Right forelimb (tissue), 1 donor: Measurements from ENCODE around the gene IQCE.
"Not testable (repeated sequence)": the region's sequence is repeated elsewhere in the genome, so short reads cannot be mapped to it uniquely, and the experiment has no call there.

Experiments used
- DNase-seq: peaks from one replicate; pipeline ENCODE4 v3.0.0-alpha.2; 2018

The IQCE gene

DNA sequence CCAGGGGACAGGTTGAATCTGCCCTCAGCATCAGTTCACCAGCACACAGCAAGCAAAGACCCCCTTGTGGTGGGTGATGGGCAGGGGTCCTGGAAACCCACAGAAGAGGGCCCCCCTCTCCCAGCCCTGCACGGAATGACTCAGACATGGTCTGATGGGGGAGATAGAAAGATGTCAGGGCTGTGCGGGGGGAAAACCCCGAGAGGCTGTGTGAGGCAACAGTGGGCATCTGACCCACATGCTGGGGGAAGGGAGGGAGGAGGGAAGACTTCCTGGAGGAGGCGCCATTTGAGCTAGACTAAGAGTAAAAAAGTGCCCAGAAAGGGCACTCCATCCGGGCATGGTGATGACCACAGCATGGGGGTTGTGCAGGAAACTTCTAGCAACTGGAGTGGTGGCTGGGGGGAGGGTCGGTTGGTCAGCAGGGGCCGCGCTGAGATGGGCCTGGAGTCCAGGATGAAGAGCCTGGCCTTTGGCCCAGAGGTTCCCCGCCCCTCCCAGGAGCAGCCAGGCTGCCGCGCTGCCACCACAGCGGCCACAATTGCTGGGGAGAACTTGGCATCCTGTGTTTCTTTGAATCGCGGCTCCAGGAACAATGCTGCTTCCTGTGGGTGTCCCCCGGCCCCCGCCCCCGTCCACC is 36.7 kb upstream of the IQCE start:
- DNase-seq, result no peak

- DNase-seq, result no peak
Observed at GRCh38 chr7:2522780-2523433, 35.9 kb upstream of the IQCE start.

GRCh38 chr7:2523461-2523936 is 35.3 kb upstream of the IQCE start:
- no peak for DNase-seq

DNA sequence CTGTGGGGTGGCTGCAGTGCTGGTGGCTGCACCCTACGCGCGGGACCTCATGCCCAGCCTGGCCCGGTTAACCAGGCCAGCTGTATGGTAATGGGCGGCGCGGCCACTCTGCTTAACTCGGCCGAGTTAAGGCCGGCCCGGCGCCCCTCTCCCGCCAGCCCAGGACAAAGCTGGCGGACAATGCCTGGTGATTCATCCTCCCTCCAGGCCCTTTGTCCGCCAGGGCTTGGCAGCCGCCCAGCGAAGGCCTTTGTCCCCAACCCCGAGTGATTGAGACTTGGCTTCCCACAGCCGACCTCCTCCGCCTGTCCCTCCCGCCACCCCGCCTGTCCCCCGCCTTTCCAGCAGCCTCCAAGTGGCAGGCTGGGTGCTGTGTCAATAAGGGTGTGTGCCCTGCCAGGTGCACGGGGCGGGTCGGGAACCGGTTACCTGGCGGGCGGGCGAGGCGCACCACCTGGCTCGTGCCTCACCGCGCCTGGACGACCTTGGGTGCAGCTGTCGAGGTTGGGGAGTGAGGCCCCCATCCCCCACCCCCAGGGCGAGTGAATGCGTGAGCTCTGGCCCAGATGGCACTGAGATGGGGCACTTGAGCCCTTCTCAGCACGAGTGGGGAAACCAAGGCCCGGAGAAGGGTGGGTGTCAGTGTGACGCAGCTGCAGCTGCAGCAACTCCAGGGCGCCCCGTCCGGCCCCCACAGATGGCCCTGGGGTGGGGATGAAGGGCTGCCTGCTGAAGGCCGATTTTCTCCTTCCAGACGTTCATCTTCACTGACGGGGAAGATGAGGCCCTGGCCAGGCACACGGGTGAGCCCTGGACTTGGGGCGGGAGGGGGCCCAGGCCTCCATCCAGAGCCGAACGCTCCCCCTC is 34.6 kb upstream of the IQCE start:
- no peak for DNase-seq

- DNase-seq, result no peak
Observed at GRCh38 chr7:2524808-2525657, 33.7 kb upstream of the IQCE start.

- no peak for DNase-seq
Observed at GRCh38 chr7:2525658-2526630, 32.8 kb upstream of the IQCE start.

DNA sequence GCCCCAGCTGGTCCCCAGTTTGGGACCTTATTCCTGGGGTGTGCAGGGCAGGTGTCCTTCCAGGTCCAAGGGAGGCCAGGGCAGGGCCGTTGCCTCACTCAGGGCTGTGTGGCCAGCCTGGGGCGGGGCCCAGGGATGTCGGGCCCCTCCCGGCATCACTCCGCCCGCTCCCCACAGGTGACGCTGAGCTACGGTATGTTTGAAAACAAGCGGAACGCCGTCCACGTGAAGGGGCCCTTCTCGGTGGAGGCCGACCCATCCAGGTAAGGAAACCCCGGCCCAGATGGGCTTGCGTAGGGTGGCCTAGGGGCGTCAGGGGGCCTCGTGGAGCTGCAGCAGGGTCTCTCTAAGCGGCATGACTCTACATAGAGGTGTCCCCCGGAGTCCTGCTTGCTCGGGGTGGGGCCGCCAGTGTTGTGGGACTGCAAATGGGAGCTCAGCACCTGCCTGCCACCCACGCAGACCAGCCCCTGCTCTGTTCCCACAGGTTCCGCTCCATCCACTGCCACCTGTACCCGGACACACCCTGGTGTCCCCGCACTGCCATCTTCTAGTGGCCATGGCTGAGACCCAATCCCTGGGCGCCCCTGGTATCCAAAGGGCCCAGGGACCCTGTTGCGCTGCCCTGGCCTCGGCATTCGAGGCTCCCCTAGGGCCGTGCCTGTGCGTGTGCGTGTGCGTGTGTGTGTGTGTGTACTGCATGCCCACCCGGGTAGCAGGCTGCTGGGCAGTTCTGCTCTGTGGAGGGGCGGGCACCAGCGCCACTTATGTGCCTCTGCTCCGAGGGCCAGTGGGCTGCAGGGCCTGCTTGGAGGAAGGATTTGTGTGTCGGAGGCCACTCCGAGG is 31.9 kb upstream of the IQCE start:
- DNase-seq, result no peak

- no peak for DNase-seq
Observed at GRCh38 chr7:2527505-2528467, 31.0 kb upstream of the IQCE start.

- no peak for DNase-seq
Observed at GRCh38 chr7:2528481-2529095, 30.2 kb upstream of the IQCE start.

DNA sequence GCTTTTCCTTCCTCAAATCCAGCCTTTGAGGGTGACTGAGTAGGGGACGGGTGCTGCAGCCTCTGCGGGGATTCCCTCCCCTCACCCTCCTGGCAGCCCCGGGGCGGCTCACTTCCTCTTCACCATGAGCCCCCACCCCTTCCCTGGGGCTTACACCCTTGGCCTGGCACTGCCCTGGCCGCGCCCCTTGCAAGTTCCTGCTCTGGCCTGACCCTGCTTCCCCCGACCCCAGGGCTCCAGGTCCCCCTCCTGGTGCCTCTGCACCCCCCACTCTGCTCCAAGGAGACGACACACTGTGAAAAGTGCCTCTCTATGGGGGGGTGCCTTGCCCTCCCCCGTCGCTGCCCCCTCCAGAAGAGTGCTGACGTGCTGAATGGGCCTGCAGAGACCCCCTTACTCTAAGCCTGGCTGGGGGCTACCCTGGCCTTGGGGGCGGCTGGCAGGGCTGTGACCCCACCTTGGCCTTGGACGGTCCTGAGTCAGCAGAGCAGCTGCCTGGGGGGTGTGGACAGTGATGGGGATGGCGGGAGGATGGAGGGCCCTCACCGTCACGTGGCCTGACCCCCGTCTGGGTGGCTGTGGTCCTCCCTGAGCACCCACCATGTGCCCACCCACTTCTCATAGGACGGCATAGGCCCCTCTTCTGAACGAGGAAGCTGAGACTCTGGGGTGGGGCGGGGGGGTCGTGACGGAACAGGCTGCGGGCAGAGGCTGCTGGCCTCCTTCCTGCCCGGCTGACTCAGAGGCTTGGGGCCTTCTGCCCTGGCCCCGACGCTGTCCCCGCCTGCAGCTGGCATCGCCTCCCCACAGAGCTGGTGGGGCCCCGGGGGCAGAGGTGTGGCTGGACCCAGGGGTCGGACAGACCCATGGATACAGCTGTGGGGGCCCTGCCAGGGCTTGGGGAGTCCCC is 29.4 kb upstream of the IQCE start:
- peak; percentile 52 for DNase-seq

DNA sequence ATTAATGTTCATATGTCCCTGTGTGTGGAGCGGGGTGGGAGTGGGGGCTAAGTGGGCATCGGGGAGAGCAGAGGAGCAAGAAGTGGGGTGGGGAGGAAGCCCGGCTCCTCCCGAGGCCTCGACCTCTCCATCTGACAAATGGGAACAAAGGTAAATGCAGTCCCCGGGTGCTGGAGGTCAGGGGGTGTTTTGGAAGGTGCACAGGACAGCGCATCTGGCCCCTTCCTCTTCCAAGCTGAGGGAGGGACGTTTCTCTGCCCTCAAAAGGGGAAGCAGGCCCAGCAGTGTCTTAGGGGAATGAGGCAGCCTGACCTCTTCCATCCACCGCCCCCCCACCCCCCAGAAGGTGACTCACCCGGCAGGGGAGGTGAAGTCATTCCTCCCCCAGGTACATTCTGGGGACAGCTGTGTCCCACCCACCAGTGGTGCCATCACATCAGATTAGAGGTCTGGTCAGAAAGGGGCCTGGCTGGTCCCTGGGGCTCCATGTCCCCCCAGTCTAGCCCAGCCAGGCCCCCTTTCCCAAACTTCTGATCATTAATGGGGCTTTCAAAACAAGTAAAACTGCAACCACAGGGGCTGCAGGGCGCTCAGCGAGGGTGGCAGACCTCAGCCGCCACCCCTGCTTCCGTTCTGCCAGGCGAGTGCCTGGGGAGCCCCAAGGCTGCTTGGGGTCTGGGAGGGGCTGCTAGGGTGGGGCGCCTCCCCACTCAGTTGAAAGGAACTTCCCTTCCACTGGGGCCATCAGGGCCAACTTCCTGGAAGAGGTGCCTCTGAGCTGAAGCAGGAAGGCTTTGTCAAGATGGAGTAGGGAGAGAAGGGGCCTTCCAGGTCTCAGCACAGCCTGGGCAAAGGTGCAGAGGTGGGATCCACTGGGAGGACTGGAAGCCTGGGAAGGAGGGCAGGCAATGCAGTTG is 28.4 kb upstream of the IQCE start:
- DNase-seq, result peak; percentile 50

GRCh38 chr7:2530994-2531795 is 27.6 kb upstream of the IQCE start:
- DNase-seq, result peak; percentile 47

- DNase-seq, result peak; percentile 44
Observed at GRCh38 chr7:2531796-2532110, 27.0 kb upstream of the IQCE start.

DNA sequence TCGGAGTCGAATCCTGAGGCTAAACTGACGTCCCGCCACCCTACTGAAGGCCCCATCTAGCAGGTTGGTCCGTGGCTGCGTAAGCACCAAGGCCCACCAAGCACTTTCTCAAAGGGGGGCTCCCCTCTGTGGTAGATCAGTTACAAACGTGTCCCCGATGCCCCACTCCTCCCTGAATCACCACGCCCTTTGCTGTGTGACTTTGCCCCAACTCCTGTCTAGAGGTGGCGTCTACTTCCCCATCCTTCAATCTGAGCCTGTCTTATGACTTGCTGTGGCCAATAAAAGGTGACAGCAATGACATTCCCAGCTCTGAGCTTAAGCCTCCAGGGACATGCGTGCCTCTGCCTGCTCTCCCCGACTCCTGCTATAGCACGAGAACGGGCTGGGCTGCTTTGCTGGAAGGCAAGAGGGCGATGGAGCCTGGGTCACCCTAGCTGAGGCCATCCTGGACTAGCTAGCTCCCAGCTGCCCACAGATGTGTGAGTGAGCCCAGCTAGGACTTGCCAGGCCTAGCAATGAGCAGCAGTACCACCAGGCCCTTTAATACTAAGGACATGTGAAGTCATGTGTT is 26.5 kb upstream of the IQCE start:
- not testable (repeated sequence) for DNase-seq

- DNase-seq, result peak; percentile 32
Observed at GRCh38 chr7:2532816-2533215, 26.0 kb upstream of the IQCE start.
